GM21786 (cell line): ENCODE results near the gene PTGIS.

Experiments used
- ATAC-seq: cut with Tn5 transposase; IDR thresholded peaks from one replicate; pipeline ENCODE4 v1.9.1; 2021; ENCODE audit not compliant: unreplicated experiment

The PTGIS gene

GRCh38 chr20:49595811-49596561, 28.0 kb upstream of the PTGIS start:
- no peak for ATAC-seq

GRCh38 chr20:49595346-49595745, 27.4 kb upstream of the PTGIS start:
- ATAC-seq = no peak

GRCh38 chr20:49594931-49595315, 27.0 kb upstream of the PTGIS start:
- no peak for ATAC-seq

DNA sequence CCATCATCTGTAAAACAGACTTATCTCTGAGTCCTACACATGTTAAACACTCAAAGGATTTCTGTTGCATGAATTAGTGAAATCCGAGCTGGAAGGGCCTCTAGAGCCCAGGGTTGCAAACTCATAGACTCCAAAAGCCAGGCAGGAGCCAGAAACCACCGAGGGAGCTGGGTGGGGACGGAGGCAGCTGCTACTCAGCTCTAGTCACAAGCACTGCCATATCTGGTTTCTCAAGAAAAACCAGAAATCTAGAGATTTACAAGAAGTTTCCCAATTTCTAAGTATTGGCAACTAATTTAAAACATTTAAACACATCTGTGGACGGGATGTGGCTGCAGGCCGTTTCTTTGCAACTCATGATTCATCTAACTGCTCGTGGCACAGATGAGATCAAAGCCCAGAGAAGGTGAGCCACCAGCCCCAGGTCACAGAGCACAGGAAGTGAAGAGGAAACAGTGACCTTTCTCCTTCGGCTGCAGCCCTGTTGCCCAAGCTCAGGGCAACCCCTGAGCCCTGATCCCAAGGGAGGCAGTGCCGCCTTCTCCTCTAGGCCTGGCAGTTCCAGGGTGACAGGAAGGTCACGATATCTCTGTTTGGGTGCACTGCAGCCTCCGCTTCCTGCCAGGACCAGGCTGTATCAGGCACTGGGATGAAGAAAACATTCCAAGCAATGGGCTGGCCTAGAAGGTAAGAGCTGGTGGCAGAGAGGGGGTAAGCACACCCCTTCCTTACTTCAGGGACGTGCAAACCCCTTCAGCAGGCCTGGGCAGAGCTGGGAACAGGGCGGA, 26.4 kb upstream of the PTGIS start:
- no peak for ATAC-seq

DNA sequence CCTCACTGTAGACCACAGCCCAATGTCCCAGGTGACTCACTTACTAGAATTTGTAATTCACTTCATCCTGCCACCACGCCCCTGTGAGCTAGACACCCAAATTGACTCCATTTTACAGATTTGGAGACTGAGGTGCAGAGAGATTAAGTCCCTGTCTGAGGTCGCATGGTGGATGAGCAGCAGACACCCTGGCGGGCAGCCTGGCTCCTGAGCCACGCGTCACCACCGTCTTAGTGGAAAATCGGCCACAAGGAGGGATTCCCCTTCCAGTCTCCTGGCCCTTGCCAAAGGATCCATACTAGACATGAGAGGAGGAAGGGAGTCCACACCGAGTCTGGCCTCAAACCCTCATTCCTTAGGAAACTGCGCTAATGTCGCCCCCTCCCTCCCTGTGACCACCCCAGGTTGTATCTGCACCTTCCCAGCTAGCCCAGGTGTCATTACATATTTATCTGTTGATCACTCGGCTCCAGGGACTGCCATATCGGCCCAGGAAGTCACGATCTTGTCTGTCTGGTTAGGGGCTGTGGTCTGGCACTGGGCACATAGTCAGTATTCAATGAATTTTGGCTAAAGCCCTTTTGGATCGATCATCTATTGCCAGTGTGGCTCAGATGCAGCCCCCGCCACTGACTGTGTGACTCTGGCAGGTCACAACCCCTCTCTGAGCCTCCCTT, 25.7 kb upstream of the PTGIS start:
- no peak for ATAC-seq

- no peak for ATAC-seq
Measured at GRCh38 chr20:49592120-49592519, 24.2 kb upstream of the PTGIS start.

DNA sequence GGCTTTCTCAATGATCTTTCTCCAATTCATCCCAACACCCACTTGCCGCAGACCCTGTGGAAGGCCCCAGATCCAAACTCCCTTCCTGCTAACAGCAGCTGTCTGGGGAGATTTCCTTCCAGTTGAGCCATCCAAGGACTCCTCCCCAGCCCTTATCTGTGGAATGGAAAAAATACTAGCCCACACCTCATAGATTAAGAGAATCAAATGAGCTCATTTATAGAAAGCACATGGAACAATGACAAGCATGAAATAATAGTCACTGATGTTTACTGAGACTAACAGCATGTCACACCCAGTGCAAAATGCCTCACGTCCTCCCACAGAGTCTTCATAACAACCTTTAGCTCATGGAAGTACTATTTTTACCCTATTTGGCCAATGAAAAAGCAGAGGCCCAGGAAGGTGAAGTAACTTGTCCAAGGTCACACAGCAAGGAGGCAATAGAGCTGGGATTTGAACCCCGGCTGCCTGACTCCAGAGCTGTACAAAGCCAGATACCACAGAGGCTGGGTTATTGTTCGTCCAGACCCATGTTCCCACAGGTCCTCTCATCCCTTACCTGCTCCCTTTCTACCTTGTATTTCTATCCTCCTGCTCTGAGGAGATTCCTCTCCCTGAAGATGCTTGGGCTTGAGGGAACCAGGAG, 23.4 kb upstream of the PTGIS start:
- no peak for ATAC-seq

DNA sequence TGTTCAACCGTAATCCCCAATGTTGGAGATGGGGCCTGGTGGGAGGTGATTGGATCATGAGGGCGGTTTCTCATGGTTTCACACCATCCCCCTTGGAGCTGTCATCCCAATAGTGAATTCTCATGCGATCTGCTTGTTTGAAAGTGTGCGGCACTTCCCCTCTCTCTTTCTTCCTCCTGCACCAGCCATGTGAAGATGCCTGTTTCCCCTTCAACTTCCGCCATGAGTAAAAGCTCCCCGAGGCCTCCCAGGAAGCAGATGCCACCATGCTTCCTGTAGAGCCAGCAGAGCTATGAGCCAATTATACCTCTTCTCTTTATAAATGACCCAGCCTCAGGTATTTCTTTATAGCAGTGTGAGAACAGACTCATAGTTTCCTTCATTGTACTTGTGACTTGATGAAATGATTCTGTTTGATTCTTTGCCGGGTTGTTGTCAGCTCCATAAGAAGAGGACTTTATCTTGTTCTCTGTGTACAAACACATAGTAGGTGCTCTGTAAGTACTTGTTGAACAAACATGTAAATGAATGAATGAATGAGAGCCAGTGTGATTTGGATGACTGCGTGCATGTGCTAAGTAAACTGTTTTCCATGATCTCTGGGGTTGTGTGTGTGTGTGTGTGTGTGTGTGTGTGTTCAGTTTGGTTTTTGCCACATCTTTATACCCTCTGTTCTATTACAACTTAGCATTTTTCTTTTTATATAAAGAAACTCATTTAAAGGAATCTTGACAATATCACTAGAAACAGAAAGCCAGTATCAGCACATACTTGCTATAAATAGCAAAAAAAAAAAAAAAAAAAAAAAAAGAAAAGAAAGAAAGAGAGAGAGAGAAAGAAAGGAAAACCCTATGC, 22.5 kb upstream of the PTGIS start:
- ATAC-seq = no peak

GRCh38 chr20:49589747-49590146, 21.8 kb upstream of the PTGIS start:
- no peak for ATAC-seq

- no peak for ATAC-seq
Measured at GRCh38 chr20:49587111-49587570, 19.2 kb upstream of the PTGIS start.

GRCh38 chr20:49585585-49586245, 17.8 kb upstream of the PTGIS start:
- ATAC-seq = no peak

GRCh38 chr20:49584418-49585382, 16.8 kb upstream of the PTGIS start:
- ATAC-seq = no peak

DNA sequence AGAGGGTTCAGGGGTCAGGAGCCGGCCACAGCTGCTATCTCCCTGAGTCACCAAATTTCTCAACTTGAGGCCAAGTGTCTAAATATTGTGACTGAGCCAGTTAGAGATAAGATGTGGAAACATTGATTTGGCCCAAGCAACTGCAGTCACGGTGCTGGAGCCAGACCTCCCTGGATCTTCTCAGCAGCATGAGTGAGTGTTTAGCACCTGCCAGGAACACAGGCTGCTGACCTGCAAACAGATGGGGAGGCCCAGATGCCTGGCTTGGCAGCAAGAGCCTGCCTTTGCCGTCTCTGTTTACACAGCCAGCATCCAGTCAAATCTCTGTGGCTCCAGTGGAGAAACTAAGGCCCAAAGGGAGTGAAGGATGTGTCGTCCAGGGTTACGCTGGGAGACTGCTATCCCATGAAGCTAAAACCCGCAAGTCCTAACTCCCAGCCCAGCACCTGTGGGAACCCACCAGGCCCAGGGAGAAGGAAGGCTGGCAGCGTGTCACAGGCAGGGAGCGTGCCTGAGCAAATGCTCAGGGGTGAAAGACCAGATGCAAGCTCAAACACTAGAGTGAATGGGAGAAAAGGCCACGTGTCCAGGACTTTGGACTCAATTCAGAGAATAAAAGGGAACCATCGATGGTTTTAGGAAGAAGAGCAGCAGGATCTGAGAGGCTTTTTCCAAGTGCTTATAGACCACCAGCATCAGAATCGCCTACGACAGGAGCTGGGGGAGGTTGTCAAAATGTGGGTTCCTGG, 15.9 kb upstream of the PTGIS start:
- ATAC-seq = no peak

DNA sequence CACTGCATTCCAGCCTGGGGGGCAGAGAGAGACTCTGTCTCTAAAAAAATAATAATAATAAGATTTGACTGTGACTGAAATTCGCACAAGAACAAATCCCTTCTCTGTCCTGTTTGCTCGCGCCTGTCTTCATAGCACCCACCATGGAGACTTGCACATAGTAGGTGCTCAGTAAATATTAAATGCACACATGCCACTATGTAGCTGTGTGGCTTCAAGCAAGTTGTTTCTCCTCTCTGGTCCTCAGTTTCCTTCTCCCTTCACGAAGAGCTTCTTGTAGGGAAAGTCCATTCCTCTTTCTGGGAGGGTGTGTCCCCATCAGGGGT, 15.4 kb upstream of the PTGIS start:
- no peak for ATAC-seq

DNA sequence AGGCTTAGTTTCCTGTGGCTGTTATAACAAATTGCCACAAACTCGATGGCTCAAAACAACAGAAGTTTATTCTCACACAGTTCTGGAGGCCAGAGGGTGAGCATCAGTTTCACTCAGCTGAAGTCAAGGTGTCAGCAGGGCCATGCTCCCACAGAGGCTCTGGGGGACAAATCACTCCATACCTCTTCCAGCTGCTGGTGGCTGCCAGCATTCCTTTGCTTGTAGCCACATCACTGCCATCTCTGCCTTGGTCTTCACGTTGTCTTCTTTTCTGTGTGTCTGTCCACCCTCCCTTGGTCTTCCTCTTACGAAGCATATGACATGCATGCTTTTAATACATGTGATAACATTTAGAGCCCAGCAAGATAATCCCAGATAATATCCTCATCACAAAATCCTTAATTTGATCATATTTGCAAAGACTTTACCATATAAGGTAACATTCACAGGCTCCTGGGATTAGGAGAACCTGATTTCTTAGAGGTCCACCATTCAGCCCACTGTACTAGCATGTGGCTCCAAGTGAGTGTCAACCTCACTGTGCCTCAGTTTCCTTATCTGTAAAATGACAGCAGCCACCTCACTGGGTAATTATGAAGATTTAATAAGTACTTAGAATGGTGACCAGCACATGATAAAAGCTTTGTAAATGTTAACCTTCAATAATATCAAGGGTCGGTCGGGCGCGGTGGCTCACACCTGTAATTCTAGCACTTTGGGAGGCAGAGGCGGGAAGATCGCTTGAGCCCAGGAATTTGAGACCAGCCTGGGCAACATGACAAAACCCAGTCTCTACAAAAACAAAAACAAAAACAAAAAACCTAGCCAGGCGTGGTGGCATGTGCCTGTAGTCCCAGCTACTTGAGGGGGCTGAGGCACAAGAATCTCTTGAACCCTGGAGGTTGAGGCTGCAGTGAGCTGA, 14.7 kb upstream of the PTGIS start:
- no peak for ATAC-seq

- no peak for ATAC-seq
Measured at GRCh38 chr20:49581482-49581881, 13.5 kb upstream of the PTGIS start.

- no peak for ATAC-seq
Measured at GRCh38 chr20:49580813-49581174, 12.9 kb upstream of the PTGIS start.
